Effector memory CD8-positive, alpha-beta T cell (primary cell): ENCODE results near the gene SLC24A4.

Source experiments
- ATAC-seq: fragments of 150-1000 bp; cut with Tn5 transposase; replicated peaks from 2 replicates; pipeline ENCODE4 v1.10.0; 2021; ENCODE audit warnings: mild to moderate bottlenecking, moderate library complexity
- DNase-seq, 3 experiments: peaks; one replicate each; pipeline ENCODE4 v3.0.0; 2021
- H3K27ac Mint-ChIP-seq, 2 donors: one replicate each; pipeline ENCODE4 v1.8.0; 2022; ENCODE audit warnings: mild to moderate bottlenecking in 2 of 2, mixed read lengths in 2 of 2, moderate library complexity in 2 of 2
- H3K27me3 Mint-ChIP-seq, 2 donors: one replicate each; pipeline ENCODE4 v1.8.0; 2022; ENCODE audit warnings: mixed read lengths in 2 of 2
- H3K36me3 Mint-ChIP-seq: one replicate; pipeline ENCODE4 v1.8.0; 2022; ENCODE audit warnings: mild to moderate bottlenecking, moderate library complexity, mixed read lengths; ENCODE audit not compliant: insufficient read depth
- H3K4me1 Mint-ChIP-seq, 2 donors: one replicate each; pipeline ENCODE4 v1.8.0; 2022; ENCODE audit warnings: low read depth in 2 of 2, mixed read lengths in 2 of 2
- H3K4me3 Mint-ChIP-seq, 2 donors: one replicate each; pipeline ENCODE4 v1.8.0; 2022; ENCODE audit warnings: mild to moderate bottlenecking in 2 of 2, mixed read lengths in 2 of 2, moderate library complexity in 2 of 2
- H3K9me3 Mint-ChIP-seq, 2 donors: one replicate each; pipeline ENCODE4 v1.8.0; 2022; ENCODE audit warnings: mixed read lengths in 2 of 2

SLC24A4 gene

GRCh38 chr14:92356677-92357076 lies 33.7 kb downstream of the SLC24A4 start:
- Mint-ChIP-seq H3K9me3 (no peaks in the 10 kb centered on the region), H3K36me3 (no peaks in the 10 kb centered on the region), H3K4me3 (no peak overlapping the region), H3K27ac (no peak overlapping the region), H3K4me1 (peaks cover 0 to 8% of the 10 kb centered on the region in 2 donors), H3K27me3 (peaks cover 20 to 35% of the 10 kb centered on the region in 2 donors)
- no peak for DNase-seq
- no peak for ATAC-seq

- no peaks in the 10 kb centered on the region for H3K36me3 Mint-ChIP-seq
- no peak overlapping the region for H3K4me3 Mint-ChIP-seq
- peaks cover 56 to 64% of the 10 kb centered on the region in 2 donors for H3K27me3 Mint-ChIP-seq
These were observed 37.8 kb downstream of the SLC24A4 start for GRCh38 chr14:92360651-92361370.

DNA sequence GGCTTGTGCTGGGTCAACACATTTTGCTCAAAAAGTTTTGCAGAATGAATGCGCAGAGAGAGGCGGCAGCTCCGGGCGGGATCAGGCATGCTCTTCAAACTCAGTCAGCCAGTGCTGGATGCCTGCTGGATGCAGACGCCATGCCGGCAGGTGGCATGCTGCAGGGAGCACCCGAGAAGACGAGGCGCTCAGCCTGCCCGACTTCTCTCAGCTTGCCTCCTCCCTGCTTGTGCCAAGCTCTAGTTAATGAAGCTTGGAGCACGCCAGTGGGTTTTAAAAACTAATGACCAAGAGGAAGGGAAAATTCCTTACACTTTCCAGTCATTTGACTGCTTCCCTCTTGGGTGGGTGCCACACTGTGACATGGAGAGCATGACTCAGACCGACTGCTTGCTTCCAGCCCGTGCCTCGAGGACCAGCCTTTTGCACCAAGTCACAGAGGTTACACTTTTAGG lies 39.8 kb downstream of the SLC24A4 start:
- H3K4me3 Mint-ChIP-seq, result no peak overlapping the region
- no peaks in the 10 kb centered on the region for H3K4me1 Mint-ChIP-seq
- DNase-seq, result no peak

More at GRCh38 chr14:92360651-92361370, 37.8 kb downstream of the SLC24A4 start:
- H3K9me3 Mint-ChIP-seq, result no peaks in the 10 kb centered on the region
- DNase-seq (no peak), ATAC-seq (no peak)
- H3K27ac Mint-ChIP-seq, result no peak overlapping the region
- no peaks in the 10 kb centered on the region for H3K4me1 Mint-ChIP-seq

DNA sequence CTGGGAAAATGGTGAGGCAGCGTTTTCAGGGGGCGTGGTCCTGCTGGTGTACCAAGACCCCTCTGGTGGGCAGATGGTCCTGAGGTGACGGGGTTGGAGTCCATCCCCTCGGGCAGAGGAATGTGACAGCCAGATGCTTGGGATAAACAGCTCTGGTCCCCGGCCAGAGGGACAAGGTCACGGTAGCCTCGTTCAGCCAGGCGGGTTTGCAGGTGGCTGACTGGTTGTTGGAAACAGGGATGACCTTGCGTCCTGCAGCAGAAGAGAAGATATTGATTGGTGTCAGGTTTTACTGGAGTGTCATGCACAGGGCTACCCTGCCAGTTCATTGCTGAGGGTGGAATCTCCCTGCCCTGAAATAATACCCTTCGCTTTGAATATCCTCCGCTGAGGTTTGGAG lies 43.3 kb downstream of the SLC24A4 start:
- Mint-ChIP-seq H3K27me3 (peaks cover 33 to 63% of the 10 kb centered on the region in 2 donors), H3K27ac (no peak overlapping the region), H3K9me3 (no peaks in the 10 kb centered on the region), H3K4me1 (no peaks in the 10 kb centered on the region), H3K36me3 (no peaks in the 10 kb centered on the region), H3K4me3 (no peak overlapping the region)
- DNase-seq (no peak), ATAC-seq (no peak)

More for the DNA sequence above, 39.8 kb downstream of the SLC24A4 start:
- Mint-ChIP-seq H3K27ac (no peak overlapping the region), H3K27me3 (peaks cover 52 to 69% of the 10 kb centered on the region in 2 donors), H3K9me3 (no peaks in the 10 kb centered on the region), H3K36me3 (no peaks in the 10 kb centered on the region)
- ATAC-seq, result no peak

DNA sequence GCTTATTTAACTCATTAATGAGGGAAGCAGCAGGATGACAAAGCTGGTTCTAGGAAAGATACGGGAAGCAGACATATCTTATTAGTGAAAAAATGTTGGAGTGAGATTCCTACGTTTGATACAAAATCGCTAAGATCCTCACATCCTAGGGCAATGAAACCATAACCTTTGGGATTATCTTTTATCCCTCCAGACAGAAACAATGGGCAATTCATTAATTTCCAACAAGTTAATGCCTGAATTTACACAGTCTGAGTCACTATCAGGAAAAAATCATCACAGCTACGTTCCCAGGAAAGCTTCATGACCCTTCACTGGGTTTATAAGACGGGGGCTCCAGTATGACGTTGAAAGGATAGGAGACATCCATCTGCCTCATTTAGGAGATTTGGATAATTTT lies 45.0 kb downstream of the SLC24A4 start:
- Mint-ChIP-seq H3K4me3 (no peak overlapping the region), H3K9me3 (no peaks in the 10 kb centered on the region), H3K27ac (no peak overlapping the region), H3K36me3 (no peaks in the 10 kb centered on the region), H3K27me3 (peaks cover 18 to 46% of the 10 kb centered on the region in 2 donors), H3K4me1 (peaks cover 0 to 1% of the 10 kb centered on the region in 2 donors)
- DNase-seq (no peak), ATAC-seq (no peak)

DNA sequence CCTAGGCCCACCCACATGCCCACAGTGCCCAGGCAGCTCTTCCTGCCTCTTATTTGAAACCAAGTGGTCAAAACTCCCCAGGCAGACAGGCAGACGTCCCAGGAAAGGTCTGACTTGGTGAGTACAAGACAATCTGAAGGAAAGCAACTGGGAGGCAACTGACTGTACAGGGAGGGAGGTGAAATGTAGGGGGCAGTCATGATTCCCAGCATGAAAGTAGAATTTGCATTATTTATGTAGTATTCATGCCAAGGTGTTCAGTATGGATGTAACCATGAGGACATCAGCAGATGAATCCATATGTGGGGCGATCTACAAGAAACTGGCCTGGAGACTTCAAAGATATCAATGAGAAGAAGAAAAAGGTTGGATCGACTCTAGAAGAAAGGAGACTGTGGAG lies 46.1 kb downstream of the SLC24A4 start:
- DNase-seq, result no peak
- no peak for ATAC-seq
- Mint-ChIP-seq H3K4me1 (peaks cover 0 to 1% of the 10 kb centered on the region in 2 donors), H3K4me3 (no peak overlapping the region), H3K9me3 (no peaks in the 10 kb centered on the region), H3K36me3 (no peaks in the 10 kb centered on the region), H3K27ac (no peak overlapping the region), H3K27me3 (peaks cover 9 to 35% of the 10 kb centered on the region in 2 donors)

GRCh38 chr14:92372230-92372629 lies 49.3 kb downstream of the SLC24A4 start:
- Mint-ChIP-seq H3K9me3 (no peaks in the 10 kb centered on the region), H3K27me3 (peaks cover 0 to 10% of the 10 kb centered on the region in 2 donors), H3K36me3 (no peaks in the 10 kb centered on the region), H3K4me3 (no peak overlapping the region), H3K27ac (no peak overlapping the region), H3K4me1 (peaks cover 1 to 2% of the 10 kb centered on the region in 2 donors)
- ATAC-seq (no peak), DNase-seq (no peak)

- no peak overlapping the region for H3K4me3 Mint-ChIP-seq
- ATAC-seq (no peak), DNase-seq (no peak)
- H3K36me3 Mint-ChIP-seq, result no peaks in the 10 kb centered on the region
- H3K9me3 Mint-ChIP-seq, result no peaks in the 10 kb centered on the region
- no peaks in the 10 kb centered on the region for H3K27me3 Mint-ChIP-seq
- no peak overlapping the region for H3K27ac Mint-ChIP-seq
- H3K4me1 Mint-ChIP-seq, result peaks cover 1 to 5% of the 10 kb centered on the region in 2 donors
These were observed 50.4 kb downstream of the SLC24A4 start for GRCh38 chr14:92373336-92373735.

DNA sequence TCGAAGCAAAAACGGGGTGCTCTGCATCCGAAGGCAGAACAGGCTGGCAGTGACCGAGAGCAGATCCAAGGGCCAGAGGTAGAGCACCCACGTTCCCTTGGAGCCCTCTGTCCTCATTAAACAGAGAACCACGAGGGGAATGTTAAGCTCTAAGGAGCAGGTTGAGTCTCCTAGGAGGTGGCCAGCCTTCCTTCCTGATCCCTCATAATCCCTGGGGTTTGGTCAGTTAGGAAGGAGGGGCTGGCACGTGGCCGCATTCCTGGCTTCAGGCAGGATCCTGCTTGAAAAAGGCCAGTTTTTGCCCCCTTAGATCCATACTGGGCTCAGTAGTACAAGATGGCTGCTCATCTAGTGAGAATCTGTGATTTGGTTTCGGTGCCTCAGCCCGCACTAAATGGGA lies 57.2 kb downstream of the SLC24A4 start:
- no peaks in the 10 kb centered on the region for H3K9me3 Mint-ChIP-seq
- H3K27ac Mint-ChIP-seq, result no peak overlapping the region
- H3K27me3 Mint-ChIP-seq, result peaks cover 0 to 11% of the 10 kb centered on the region in 2 donors
- no peak for DNase-seq
- no peaks in the 10 kb centered on the region for H3K36me3 Mint-ChIP-seq
- H3K4me3 Mint-ChIP-seq, result no peak overlapping the region
- peaks cover 0 to 5% of the 10 kb centered on the region in 2 donors for H3K4me1 Mint-ChIP-seq
- no peak for ATAC-seq

- no peak overlapping the region for H3K27ac Mint-ChIP-seq
- H3K4me1 Mint-ChIP-seq, result peaks cover 0 to 5% of the 10 kb centered on the region in 2 donors
- H3K9me3 Mint-ChIP-seq, result no peaks in the 10 kb centered on the region
- H3K27me3 Mint-ChIP-seq, result peaks cover 0 to 11% of the 10 kb centered on the region in 2 donors
- H3K36me3 Mint-ChIP-seq, result no peaks in the 10 kb centered on the region
- H3K4me3 Mint-ChIP-seq, result no peak overlapping the region
- DNase-seq (no peak), ATAC-seq (no peak)
These were observed 57.6 kb downstream of the SLC24A4 start for GRCh38 chr14:92380582-92380981.

DNA sequence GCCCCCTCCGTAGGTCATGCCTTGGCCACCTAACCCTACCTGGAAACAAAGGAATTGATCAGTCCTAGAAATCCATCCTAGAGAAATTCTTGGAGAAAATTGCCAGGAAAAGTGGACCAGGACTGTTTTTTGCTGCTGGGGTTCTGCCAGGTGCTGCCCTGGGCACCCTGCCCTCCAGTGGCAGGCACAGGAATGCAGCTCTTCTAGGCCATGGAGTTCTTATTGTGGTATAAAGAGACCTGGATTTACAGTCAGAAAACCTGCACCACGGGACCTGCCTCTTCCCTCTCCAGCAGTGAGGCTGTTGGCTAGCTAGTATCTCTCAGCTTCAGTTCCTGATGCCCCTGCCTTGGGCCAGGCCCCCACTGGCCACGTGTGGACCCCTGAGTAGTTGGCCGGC lies 59.7 kb downstream of the SLC24A4 start:
- no peak overlapping the region for H3K27ac Mint-ChIP-seq
- DNase-seq (no peak), ATAC-seq (no peak)
- no peaks in the 10 kb centered on the region for H3K9me3 Mint-ChIP-seq
- H3K27me3 Mint-ChIP-seq, result peaks cover 0 to 11% of the 10 kb centered on the region in 2 donors
- no peak overlapping the region for H3K4me3 Mint-ChIP-seq
- no peaks in the 10 kb centered on the region for H3K36me3 Mint-ChIP-seq
- no peaks in the 10 kb centered on the region for H3K4me1 Mint-ChIP-seq

DNA sequence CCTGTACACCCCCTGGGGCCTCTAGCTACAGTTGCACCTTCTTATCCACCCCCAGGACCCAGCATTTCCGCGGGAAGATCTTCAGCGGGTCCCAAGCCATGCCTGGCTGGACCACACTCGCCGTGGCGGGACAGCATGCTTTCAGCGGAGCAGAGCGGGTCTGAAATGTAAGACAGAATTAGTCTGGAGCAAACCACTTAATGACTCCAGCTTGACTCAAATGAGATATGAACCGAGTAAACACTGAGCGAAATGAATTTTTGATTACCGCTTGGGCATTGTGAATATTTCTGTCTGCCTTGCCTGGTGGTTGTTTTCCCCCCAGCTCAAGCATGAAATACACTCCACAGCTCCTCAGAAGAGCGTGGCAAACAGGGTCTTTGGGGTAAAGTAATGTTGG lies 60.8 kb downstream of the SLC24A4 start:
- peaks cover 0 to 11% of the 10 kb centered on the region in 2 donors for H3K27me3 Mint-ChIP-seq
- no peak overlapping the region for H3K27ac Mint-ChIP-seq
- no peaks in the 10 kb centered on the region for H3K9me3 Mint-ChIP-seq
- H3K4me1 Mint-ChIP-seq, result no peaks in the 10 kb centered on the region
- no peak for DNase-seq
- H3K4me3 Mint-ChIP-seq, result no peak overlapping the region
- no peak for ATAC-seq
- no peaks in the 10 kb centered on the region for H3K36me3 Mint-ChIP-seq

- Mint-ChIP-seq H3K4me3 (no peak overlapping the region), H3K27ac (peak overlapping the region in 1 of 2 donors; percentile 23), H3K9me3 (no peaks in the 10 kb centered on the region), H3K4me1 (peaks cover 0 to 5% of the 10 kb centered on the region in 2 donors), H3K27me3 (peaks cover 0 to 11% of the 10 kb centered on the region in 2 donors), H3K36me3 (no peaks in the 10 kb centered on the region)
- ATAC-seq (no peak), DNase-seq (no peak)
These were observed 61.6 kb downstream of the SLC24A4 start for GRCh38 chr14:92384461-92385133.

DNA sequence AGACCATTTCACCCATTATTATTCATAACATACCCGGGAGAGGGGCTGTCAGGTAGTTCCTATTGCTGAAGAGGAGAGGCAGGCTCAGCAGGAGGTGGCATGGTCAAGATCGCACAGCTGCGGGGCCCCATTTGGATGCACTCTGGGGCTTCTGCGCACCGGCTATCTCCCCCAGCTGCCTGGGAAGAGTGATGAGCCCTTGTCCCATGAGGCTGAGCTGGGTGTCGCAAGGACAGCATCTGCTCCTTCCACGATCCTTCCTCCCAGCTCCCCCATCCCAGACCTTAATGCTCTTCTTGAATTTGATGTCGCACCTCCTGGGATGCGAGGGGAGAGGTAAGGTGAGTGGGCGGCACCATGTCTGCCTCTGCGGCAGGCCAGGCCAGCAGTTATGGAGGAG lies 62.6 kb downstream of the SLC24A4 start:
- no peak for ATAC-seq
- Mint-ChIP-seq H3K27me3 (peaks cover 0 to 11% of the 10 kb centered on the region in 2 donors), H3K27ac (no peak overlapping the region), H3K9me3 (no peaks in the 10 kb centered on the region), H3K36me3 (no peaks in the 10 kb centered on the region), H3K4me3 (no peak overlapping the region), H3K4me1 (peaks cover 3 to 13% of the 10 kb centered on the region in 2 donors)
- DNase-seq, result no peak
